HEK293 (cell line): Measurements from ENCODE around the gene HELQ.
"Not testable (repeated sequence)": the region's sequence is repeated elsewhere in the genome, so short reads cannot be mapped to it uniquely, and the experiment has no call there.

Experiments
- CTCF ChIA-PET: fragments of 350-600 bp; formaldehyde crosslinking; extraction: SDS; loops from one replicate; lab custom pipeline; 2021; ENCODE audit warnings: antibody characterized with exemption; lab: Yijun Ruan, JAX
- POLR2A ChIA-PET: fragments of 300-600 bp; formaldehyde crosslinking; extraction: SDS; loops from one replicate; lab custom pipeline; 2020; ENCODE audit warnings: antibody characterized with exemption, inconsistent platforms; lab: Yijun Ruan, JAX
- H3K27ac ChIP-seq: fragments of 200-500 bp; sonication (Bioruptor generic); 2 replicates; pipeline ENCODE4 v1.5.1; 2014; ENCODE audit warnings: low read depth, low read length, control low read depth, inconsistent platforms; ENCODE audit errors: extremely low read depth
- H3K36me3 ChIP-seq, 2 experiments: fragments of 200-500 bp in 1 of 2; sonication (Bioruptor generic) in 1 of 2; 1 replicate in 1 of 2; 2 replicates in 1 of 2; pipeline ENCODE4 v1.5.1; 2014 to 2017; ENCODE audit warnings: inconsistent platforms in 2 of 2, low read length in 2 of 2; ENCODE audit not compliant: control insufficient read depth in 2 of 2, insufficient read depth in 1 of 2
- H3K4me1 ChIP-seq: fragments of 200-500 bp; sonication (Bioruptor generic); 2 replicates; pipeline ENCODE4 v1.5.1; 2014; ENCODE audit warnings: mild to moderate bottlenecking, low read length, inconsistent platforms; ENCODE audit not compliant: control insufficient read depth, insufficient read depth
- H3K4me3 ChIP-seq: 2 replicates; pipeline ENCODE4 v1.5.1; 2011; ENCODE audit warnings: low read depth, mild to moderate bottlenecking, control low read depth, low read length, moderate library complexity
- H3K9me3 ChIP-seq: fragments of 200-500 bp; sonication (Bioruptor generic); 2 replicates; pipeline ENCODE4 v1.5.1; 2014; ENCODE audit warnings: low read depth, low read length, inconsistent platforms; ENCODE audit not compliant: control insufficient read depth, insufficient read depth
- HOXD13 ChIP-seq: sonication (generic); formaldehyde crosslinking; IDR thresholded peaks from 2 replicates; pipeline ENCODE4 v1.8.0; 2022; ENCODE audit warnings: missing genetic modification reagents, borderline replicate concordance
- INSM2 ChIP-seq: fragments of 450-650 bp; formaldehyde crosslinking; IDR thresholded peaks from 2 replicates; pipeline ENCODE4 v1.5.1; 2016; ENCODE audit warnings: missing biosample characterization, missing genetic modification characterization
- KLF10 ChIP-seq: fragments of 450-650 bp; IDR thresholded peaks from 2 replicates; pipeline ENCODE4 v1.5.1; 2018; ENCODE audit warnings: missing biosample characterization, mild to moderate bottlenecking, missing genetic modification characterization
- SALL2 ChIP-seq: fragments of 450-650 bp; formaldehyde crosslinking; IDR thresholded peaks from 2 replicates; pipeline ENCODE4 v1.5.0; 2017; ENCODE audit warnings: missing biosample characterization, mild to moderate bottlenecking, missing genetic modification characterization, borderline replicate concordance
- SP7 ChIP-seq: fragments of 450-650 bp; formaldehyde crosslinking; IDR thresholded peaks from 2 replicates; pipeline ENCODE4 v1.5.1; 2016; ENCODE audit warnings: missing biosample characterization, missing genetic modification characterization
- ZBTB17 ChIP-seq: fragments of 450-650 bp; formaldehyde crosslinking; IDR thresholded peaks from 2 replicates; pipeline ENCODE4 v1.5.1; 2016; ENCODE audit warnings: missing biosample characterization, missing genetic modification characterization
- ZBTB21 ChIP-seq: fragments of 450-650 bp; formaldehyde crosslinking; IDR thresholded peaks from 2 replicates; pipeline ENCODE4 v1.5.1; 2017; ENCODE audit warnings: missing biosample characterization, missing genetic modification characterization
- ZBTB26 ChIP-seq: fragments of 450-650 bp; formaldehyde crosslinking; optimal IDR thresholded peaks from 2 replicates; pipeline ENCODE3; 2016; ENCODE audit warnings: missing biosample characterization, mild to moderate bottlenecking, missing genetic modification characterization
- ZFP69B ChIP-seq: fragments of 450-650 bp; formaldehyde crosslinking; IDR thresholded peaks from 2 replicates; pipeline ENCODE4 v1.5.1; 2016; ENCODE audit warnings: missing biosample characterization, missing genetic modification characterization
- ZIC2 ChIP-seq: fragments of 450-650 bp; formaldehyde crosslinking; IDR thresholded peaks from 2 replicates; pipeline ENCODE4 v1.5.1; 2016; ENCODE audit warnings: missing biosample characterization, missing genetic modification characterization
- ZNF10 ChIP-seq: fragments of 450-650 bp; formaldehyde crosslinking; IDR thresholded peaks from 2 replicates; pipeline ENCODE4 v1.5.1; 2017; ENCODE audit warnings: missing biosample characterization, missing genetic modification characterization
- ZNF169 ChIP-seq: fragments of 450-650 bp; formaldehyde crosslinking; IDR thresholded peaks from 2 replicates; pipeline ENCODE4 v1.5.1; 2016; ENCODE audit warnings: missing biosample characterization, missing genetic modification characterization
- ZNF335 ChIP-seq: fragments of 450-650 bp; formaldehyde crosslinking; conservative IDR thresholded peaks from 2 replicates; pipeline ENCODE4 v1.5.1; 2016; ENCODE audit warnings: missing biosample characterization, missing genetic modification characterization
- ZNF391 ChIP-seq: fragments of 450-650 bp; formaldehyde crosslinking; IDR thresholded peaks from 2 replicates; pipeline ENCODE4 v1.5.1; 2016; ENCODE audit warnings: low read depth, missing biosample characterization, missing genetic modification characterization, borderline replicate concordance
- ZNF423 ChIP-seq: fragments of 450-650 bp; formaldehyde crosslinking; IDR thresholded peaks from 2 replicates; pipeline ENCODE4 v1.5.1; 2016; ENCODE audit warnings: missing biosample characterization, missing genetic modification characterization
- ZNF488 ChIP-seq: fragments of 450-650 bp; formaldehyde crosslinking; IDR thresholded peaks from 2 replicates; pipeline ENCODE4 v1.5.1; 2016; ENCODE audit warnings: missing biosample characterization, missing genetic modification characterization
- ZNF521 ChIP-seq: fragments of 450-650 bp; formaldehyde crosslinking; IDR thresholded peaks from 2 replicates; pipeline ENCODE4 v1.5.1; 2017; ENCODE audit warnings: missing biosample characterization, mild to moderate bottlenecking, missing genetic modification characterization
- ZNF560 ChIP-seq: fragments of 450-650 bp; formaldehyde crosslinking; IDR thresholded peaks from 2 replicates; pipeline ENCODE4 v1.5.1; 2017; ENCODE audit warnings: missing biosample characterization, missing genetic modification characterization, borderline replicate concordance
- ZNF561 ChIP-seq: fragments of 450-650 bp; IDR thresholded peaks from 2 replicates; pipeline ENCODE4 v1.5.1; 2018; ENCODE audit warnings: missing biosample characterization, missing genetic modification characterization, borderline replicate concordance
- ZNF704 ChIP-seq: fragments of 450-650 bp; formaldehyde crosslinking; IDR thresholded peaks from 2 replicates; pipeline ENCODE4 v1.5.1; 2016; ENCODE audit warnings: missing biosample characterization, missing genetic modification characterization
- ZNF776 ChIP-seq: fragments of 450-650 bp; formaldehyde crosslinking; IDR thresholded peaks from 2 replicates; pipeline ENCODE4 v1.5.0; 2017; ENCODE audit warnings: missing biosample characterization, missing genetic modification characterization, borderline replicate concordance
- ZNF791 ChIP-seq: fragments of 450-650 bp; formaldehyde crosslinking; IDR thresholded peaks from 2 replicates; pipeline ENCODE4 v1.5.1; 2016; ENCODE audit warnings: missing biosample characterization, missing genetic modification characterization
- ZXDB ChIP-seq: fragments of 450-650 bp; formaldehyde crosslinking; IDR thresholded peaks from 2 replicates; pipeline ENCODE4 v1.5.1; 2016; ENCODE audit warnings: missing biosample characterization, missing genetic modification characterization

HELQ gene

GRCh38 chr4:83413676-83414075, 41.9 kb downstream of the HELQ start (continued):
- TF ChIP-seq INSM2 (tag by site-specific recombination) = no peak
- TF ChIP-seq ZNF391 = no peak
- TF ChIP-seq ZNF560 (tag by site-specific recombination) = no peak
- no peak for TF ChIP-seq HOXD13 (CRISPR knock-in tag)
- TF ChIP-seq ZNF704 = no peak
- TF ChIP-seq, all 188 proteins: peak for 0

- POLR2A ChIA-PET = no interaction called here
- Histone ChIP-seq H3K4me3 (no peak overlapping the region), H3K27ac (no peak overlapping the region), H3K9me3 (no peaks in the 10 kb centered on the region), H3K4me1 (no peaks in the 10 kb centered on the region), H3K36me3 (peaks cover 0 to 25% of the 10 kb centered on the region in 2 experiments)
- no peak for TF ChIP-seq ZBTB21 (tag by site-specific recombination)
- TF ChIP-seq ZNF10 (tag by site-specific recombination) = no peak
- no peak for TF ChIP-seq ZBTB17 (tag by site-specific recombination)
- TF ChIP-seq ZFP69B = no peak
- no peak for TF ChIP-seq ZNF561 (tag by site-specific recombination)
- TF ChIP-seq ZNF521 (tag by site-specific recombination) = no peak
- TF ChIP-seq SALL2 (tag by site-specific recombination) = no peak
- TF ChIP-seq ZNF423 (tag by site-specific recombination) = no peak
- no peak for TF ChIP-seq ZNF335 (tag by site-specific recombination)
- no peak for TF ChIP-seq ZNF776
- TF ChIP-seq ZNF169 (tag by site-specific recombination) = no peak
- TF ChIP-seq KLF10 = no peak
- TF ChIP-seq ZNF791 = no peak
- no peak for TF ChIP-seq ZIC2 (tag by site-specific recombination)
- TF ChIP-seq ZBTB26 (tag by site-specific recombination) = no peak
- CTCF ChIA-PET = interaction anchor here (0.6 to 0.7 kb wide), 2 partner anchors 50 to 285 kb away, joined by 3 read pairs; no protein-coding TSS in a partner anchor
Measured at GRCh38 chr4:83408908-83409307, 46.7 kb downstream of the HELQ start.

GRCh38 chr4:83405844-83406816, 49.5 kb downstream of the HELQ start:
- TF ChIP-seq SP7 (tag by site-specific recombination) = no peak
- TF ChIP-seq ZNF488 (tag by site-specific recombination) = no peak
- no peak for TF ChIP-seq ZXDB (tag by site-specific recombination)
- Histone ChIP-seq H3K9me3 (no peaks in the 10 kb centered on the region), H3K27ac (no peak overlapping the region), H3K4me3 (no peak overlapping the region), H3K36me3 (peaks cover 0 to 10% of the 10 kb centered on the region in 2 experiments), H3K4me1 (no peaks in the 10 kb centered on the region)
- POLR2A ChIA-PET = interaction anchor here (0.6 kb wide), 1 partner anchor 21 kb away, joined by 3 read pairs; no protein-coding TSS in a partner anchor
- CTCF ChIA-PET = no interaction called here

GRCh38 chr4:83398158-83398557, 57.5 kb downstream of the HELQ start:
- CTCF ChIA-PET, H3K4me1 ChIP-seq, H3K4me3 ChIP-seq, H3K9me3 ChIP-seq, H3K27ac ChIP-seq, H3K36me3 ChIP-seq, POLR2A ChIA-PET: not testable (repeated sequence)
